Sigmoid colon (tissue), 4 donors: Measurements from ENCODE around the gene GPR39.

ENCODE experiments used
- EP300 ChIP-seq, 4 donors: sonication (generic); formaldehyde crosslinking; IDR thresholded peaks; one replicate each; pipeline ENCODE4 v1.6.1; 2017; ENCODE audit warnings: antibody characterized with exemption in 4 of 4
- POLR2A ChIP-seq, 2 donors: fragments of 450-650 bp; IDR thresholded peaks; one replicate each; pipeline ENCODE4 v1.6.1; 2016; ENCODE audit warnings: antibody characterized with exemption in 2 of 2, mild to moderate bottlenecking in 2 of 2, moderate library complexity in 2 of 2
- TF ChIP-seq, protein P1 (sequence below), 4 experiments: fragments of 450-650 bp in 3 of 4; fragments of 200-600 bp in 1 of 4; IDR thresholded peaks; one replicate each; pipeline ENCODE4 v1.5.1; 2016 to 2019; ENCODE audit warnings: antibody characterized with exemption in 4 of 4, mild to moderate bottlenecking in 3 of 4, moderate library complexity in 2 of 4

DNA sequence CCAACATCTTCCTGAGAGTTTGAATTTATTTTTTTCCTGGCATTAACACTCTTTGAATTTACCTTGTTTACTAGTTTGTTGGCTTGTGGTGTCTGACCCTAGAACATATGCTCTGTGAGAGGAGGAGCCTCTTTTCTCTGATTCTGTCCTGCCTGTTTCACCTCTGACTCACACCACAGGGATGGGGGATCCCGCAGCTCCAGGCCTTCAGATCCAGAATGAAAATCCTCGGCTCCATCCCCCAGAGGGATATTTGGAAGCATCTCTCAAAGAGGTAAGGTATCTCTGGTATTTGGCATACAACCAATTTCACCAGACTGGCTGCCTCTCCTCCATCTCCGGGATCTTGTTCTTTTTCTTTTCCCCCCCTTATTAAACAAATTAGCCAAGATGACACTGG lies 104.7 kb downstream of the GPR39 start:
- TF ChIP-seq POLR2A (IDR thresholded peaks at IDR 0.05) (no peak), EP300 (IDR thresholded peaks at IDR 0.05) (no peak)
- TF ChIP-seq, protein P1, sequence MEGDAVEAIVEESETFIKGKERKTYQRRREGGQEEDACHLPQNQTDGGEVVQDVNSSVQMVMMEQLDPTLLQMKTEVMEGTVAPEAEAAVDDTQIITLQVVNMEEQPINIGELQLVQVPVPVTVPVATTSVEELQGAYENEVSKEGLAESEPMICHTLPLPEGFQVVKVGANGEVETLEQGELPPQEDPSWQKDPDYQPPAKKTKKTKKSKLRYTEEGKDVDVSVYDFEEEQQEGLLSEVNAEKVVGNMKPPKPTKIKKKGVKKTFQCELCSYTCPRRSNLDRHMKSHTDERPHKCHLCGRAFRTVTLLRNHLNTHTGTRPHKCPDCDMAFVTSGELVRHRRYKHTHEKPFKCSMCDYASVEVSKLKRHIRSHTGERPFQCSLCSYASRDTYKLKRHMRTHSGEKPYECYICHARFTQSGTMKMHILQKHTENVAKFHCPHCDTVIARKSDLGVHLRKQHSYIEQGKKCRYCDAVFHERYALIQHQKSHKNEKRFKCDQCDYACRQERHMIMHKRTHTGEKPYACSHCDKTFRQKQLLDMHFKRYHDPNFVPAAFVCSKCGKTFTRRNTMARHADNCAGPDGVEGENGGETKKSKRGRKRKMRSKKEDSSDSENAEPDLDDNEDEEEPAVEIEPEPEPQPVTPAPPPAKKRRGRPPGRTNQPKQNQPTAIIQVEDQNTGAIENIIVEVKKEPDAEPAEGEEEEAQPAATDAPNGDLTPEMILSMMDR (IDR thresholded peaks at IDR 0.05), result no peak
